ENCODE results near the gene DGCR2.

Gene DGCR2

GRCh38 chr22:19114984-19115552 is 7.1 kb downstream of the DGCR2 start:
- Mint-ChIP-seq H3K27ac (no peak overlapping the region), H3K27me3 (no peaks in the 10 kb centered on the region), H3K4me3 (no peak overlapping the region), H3K36me3 (peaks cover 12 to 14% of the 10 kb centered on the region in 2 donors), H3K9me3 (no peaks in the 10 kb centered on the region), H3K4me1 (peaks cover 51 to 72% of the 10 kb centered on the region in 2 donors)
- DNase-seq, result no peak
- no peak for ATAC-seq (replicated peaks)

GRCh38 chr22:19113429-19113828 is 8.8 kb downstream of the DGCR2 start:
- no peaks in the 10 kb centered on the region for H3K27me3 Mint-ChIP-seq
- no peak overlapping the region for H3K27ac Mint-ChIP-seq
- DNase-seq (no peak), ATAC-seq (replicated peaks) (no peak)
- peaks cover 12 to 14% of the 10 kb centered on the region in 2 donors for H3K36me3 Mint-ChIP-seq
- H3K4me3 Mint-ChIP-seq, result no peak overlapping the region
- H3K4me1 Mint-ChIP-seq, result peaks cover 52 to 72% of the 10 kb centered on the region in 2 donors
- no peaks in the 10 kb centered on the region for H3K9me3 Mint-ChIP-seq

- ATAC-seq (replicated peaks) (no peak), DNase-seq (no peak)
- Mint-ChIP-seq H3K9me3 (no peaks in the 10 kb centered on the region), H3K4me3 (no peak overlapping the region), H3K4me1 (peaks cover 44 to 69% of the 10 kb centered on the region in 2 donors), H3K27me3 (no peaks in the 10 kb centered on the region), H3K36me3 (peaks cover 12 to 22% of the 10 kb centered on the region in 2 donors), H3K27ac (no peak overlapping the region)
Observed at GRCh38 chr22:19111584-19111983, 10.6 kb downstream of the DGCR2 start.

- ATAC-seq (replicated peaks) (no peak), DNase-seq (no peak)
- Mint-ChIP-seq H3K4me1 (peaks cover 43 to 69% of the 10 kb centered on the region in 2 donors), H3K27ac (no peak overlapping the region), H3K27me3 (no peaks in the 10 kb centered on the region), H3K36me3 (peaks cover 12 to 22% of the 10 kb centered on the region in 2 donors), H3K9me3 (no peaks in the 10 kb centered on the region), H3K4me3 (no peak overlapping the region)
Observed at GRCh38 chr22:19111140-19111539, 11.1 kb downstream of the DGCR2 start.

GRCh38 chr22:19110646-19111045 is 11.6 kb downstream of the DGCR2 start:
- H3K4me3 Mint-ChIP-seq, result no peak overlapping the region
- peaks cover 13 to 22% of the 10 kb centered on the region in 2 donors for H3K36me3 Mint-ChIP-seq
- H3K4me1 Mint-ChIP-seq, result peaks cover 44 to 69% of the 10 kb centered on the region in 2 donors
- no peak for ATAC-seq (replicated peaks)
- no peak overlapping the region for H3K27ac Mint-ChIP-seq
- H3K27me3 Mint-ChIP-seq, result no peaks in the 10 kb centered on the region
- no peak for DNase-seq
- no peaks in the 10 kb centered on the region for H3K9me3 Mint-ChIP-seq

- Mint-ChIP-seq H3K36me3 (peaks cover 12 to 21% of the 10 kb centered on the region in 2 donors), H3K4me1 (peaks cover 38 to 69% of the 10 kb centered on the region in 2 donors), H3K9me3 (no peaks in the 10 kb centered on the region), H3K4me3 (no peak overlapping the region), H3K27me3 (no peaks in the 10 kb centered on the region), H3K27ac (peak overlapping the region; percentile 56)
- DNase-seq (no peak), ATAC-seq (replicated peaks) (no peak)
Observed at GRCh38 chr22:19110064-19110458, 12.2 kb downstream of the DGCR2 start.

GRCh38 chr22:19109198-19110063 is 12.8 kb downstream of the DGCR2 start:
- DNase-seq, result no peak
- H3K4me3 Mint-ChIP-seq, result peak overlapping the region in 1 of 2 donors; percentile 58
- peaks cover 9 to 19% of the 10 kb centered on the region in 2 donors for H3K36me3 Mint-ChIP-seq
- peak overlapping the region; percentile 48 for H3K27ac Mint-ChIP-seq
- ATAC-seq (replicated peaks), result peak; percentile 98 to 99
- no peaks in the 10 kb centered on the region for H3K27me3 Mint-ChIP-seq
- H3K4me1 Mint-ChIP-seq, result peaks cover 34 to 63% of the 10 kb centered on the region in 2 donors
- H3K9me3 Mint-ChIP-seq, result no peaks in the 10 kb centered on the region

- ATAC-seq (replicated peaks) (no peak), DNase-seq (no peak)
- Mint-ChIP-seq H3K27me3 (no peaks in the 10 kb centered on the region), H3K4me1 (peaks cover 34 to 63% of the 10 kb centered on the region in 2 donors), H3K9me3 (no peaks in the 10 kb centered on the region), H3K27ac (peak overlapping the region; percentile 37), H3K4me3 (no peak overlapping the region), H3K36me3 (peaks cover 9 to 19% of the 10 kb centered on the region in 2 donors)
Observed at GRCh38 chr22:19108807-19109197, 13.4 kb downstream of the DGCR2 start.

GRCh38 chr22:19107730-19108074 is 14.5 kb downstream of the DGCR2 start:
- no peak overlapping the region for H3K4me3 Mint-ChIP-seq
- no peaks in the 10 kb centered on the region for H3K9me3 Mint-ChIP-seq
- peaks cover 9 to 19% of the 10 kb centered on the region in 2 donors for H3K36me3 Mint-ChIP-seq
- no peaks in the 10 kb centered on the region for H3K27me3 Mint-ChIP-seq
- no peak overlapping the region for H3K27ac Mint-ChIP-seq
- DNase-seq, result no peak
- ATAC-seq (replicated peaks), result no peak
- peaks cover 34 to 63% of the 10 kb centered on the region in 2 donors for H3K4me1 Mint-ChIP-seq

GRCh38 chr22:19106886-19107729 is 15.1 kb downstream of the DGCR2 start:
- Mint-ChIP-seq H3K9me3 (no peaks in the 10 kb centered on the region), H3K4me3 (no peak overlapping the region), H3K4me1 (peaks cover 33 to 63% of the 10 kb centered on the region in 2 donors), H3K27ac (no peak overlapping the region), H3K36me3 (peaks cover 8 to 17% of the 10 kb centered on the region in 2 donors), H3K27me3 (no peaks in the 10 kb centered on the region)
- DNase-seq (no peak), ATAC-seq (replicated peaks) (no peak)

- Mint-ChIP-seq H3K9me3 (no peaks in the 10 kb centered on the region), H3K27me3 (no peaks in the 10 kb centered on the region), H3K36me3 (peaks cover 12 to 17% of the 10 kb centered on the region in 2 donors), H3K27ac (no peak overlapping the region), H3K4me1 (peaks cover 34 to 57% of the 10 kb centered on the region in 2 donors), H3K4me3 (no peak overlapping the region)
- ATAC-seq (replicated peaks), result peak; percentile 48 to 64
- no peak for DNase-seq
Observed at GRCh38 chr22:19105867-19106802, 16.1 kb downstream of the DGCR2 start.

GRCh38 chr22:19105456-19105855 is 16.8 kb downstream of the DGCR2 start:
- peaks cover 31 to 51% of the 10 kb centered on the region in 2 donors for H3K4me1 Mint-ChIP-seq
- ATAC-seq (replicated peaks) (no peak), DNase-seq (no peak)
- H3K36me3 Mint-ChIP-seq, result peaks cover 12 to 17% of the 10 kb centered on the region in 2 donors
- H3K4me3 Mint-ChIP-seq, result no peak overlapping the region
- H3K9me3 Mint-ChIP-seq, result no peaks in the 10 kb centered on the region
- no peaks in the 10 kb centered on the region for H3K27me3 Mint-ChIP-seq
- peak overlapping the region; percentile 42 for H3K27ac Mint-ChIP-seq

All from stimulated activated naive B cell treated with anti-CD40 and anti-IgM and Interleukin-4, amounts not matched to agents 10 μg/mL and 1 μg/mL and 100 μg/mL, for 72 hours (primary cell).